Ammon's horn (tissue), 1 donor: ENCODE results near the gene BTBD9.

ENCODE experiments used
- DNase-seq: peaks from one replicate; pipeline ENCODE4 v3.0.0-alpha.2; 2016; ENCODE audit warnings: low spot score

The BTBD9 gene

DNA sequence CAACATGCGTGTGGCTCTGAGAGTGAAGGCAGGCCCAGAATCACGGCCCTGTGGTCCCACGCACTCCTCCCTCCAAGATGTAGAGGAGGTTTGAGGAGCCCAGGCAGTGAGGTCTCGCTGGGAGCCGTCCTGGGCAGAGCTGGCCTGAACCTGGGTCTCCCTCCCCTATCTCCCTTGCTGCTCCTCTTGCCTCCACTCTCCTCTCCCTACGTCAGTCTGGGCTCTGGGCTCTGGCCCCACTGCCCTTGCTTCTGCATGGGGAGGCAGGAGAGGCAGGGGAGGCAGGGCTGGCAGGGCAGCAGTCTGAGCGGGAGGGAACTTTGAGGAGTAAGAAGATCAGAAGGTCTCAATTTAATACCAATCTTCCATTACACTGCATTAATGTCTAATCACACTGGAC, 445.1 kb downstream of the BTBD9 start:
- DNase-seq, result no peak

DNA sequence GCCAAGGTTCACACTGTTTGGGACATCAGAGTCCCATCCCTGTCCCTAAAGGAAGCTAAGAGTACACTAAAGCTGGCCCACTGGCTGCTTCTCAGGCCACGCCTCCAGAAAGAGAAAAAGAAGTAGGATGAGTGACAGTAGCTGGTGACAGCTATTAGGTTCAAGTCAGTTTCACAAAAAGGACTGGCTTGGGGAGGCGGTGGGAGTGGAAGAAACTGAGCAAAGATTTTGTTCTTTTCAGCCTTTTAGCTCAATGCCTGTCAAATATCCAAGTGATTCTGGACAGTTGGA, 445.5 kb downstream of the BTBD9 start:
- DNase-seq, result no peak

DNA sequence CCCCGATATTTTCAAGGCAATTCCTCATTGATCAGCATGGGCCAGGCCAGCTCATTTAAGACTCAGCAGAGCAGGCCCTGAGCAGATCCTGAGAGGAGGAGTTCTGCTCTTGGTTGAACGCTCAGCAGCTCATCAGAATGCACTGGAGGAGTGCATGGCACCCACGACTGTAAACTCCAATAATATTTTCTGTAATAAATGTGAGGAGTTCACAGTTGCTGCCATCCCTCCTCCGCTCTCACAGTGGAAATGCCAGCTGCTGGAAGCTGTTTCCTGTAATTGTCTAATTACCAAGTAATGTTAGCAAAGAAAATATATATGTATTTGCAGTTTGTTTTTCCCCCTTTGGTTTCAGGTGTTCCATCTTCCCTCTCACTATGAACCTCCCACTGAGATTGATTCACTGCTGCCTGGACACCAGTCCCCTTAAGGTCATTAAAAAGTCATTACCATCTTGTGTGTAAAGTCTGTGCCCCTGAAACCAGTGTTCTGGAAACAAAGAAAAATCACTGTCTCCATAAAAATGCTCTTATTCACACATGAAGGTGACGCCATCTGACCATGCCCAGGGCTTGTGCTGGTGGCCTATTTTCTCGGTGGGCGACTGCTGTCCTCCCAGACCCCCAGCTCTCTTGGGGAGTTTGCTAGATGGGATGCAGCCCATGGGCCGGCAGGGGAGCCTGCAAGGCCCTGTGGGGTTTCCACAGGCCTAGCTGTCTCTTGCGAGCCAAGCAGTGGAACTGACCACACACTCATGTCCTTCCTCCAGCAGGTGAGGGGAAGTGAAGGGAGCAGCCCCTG, 446.0 kb downstream of the BTBD9 start:
- peak; percentile 59 for DNase-seq

DNA sequence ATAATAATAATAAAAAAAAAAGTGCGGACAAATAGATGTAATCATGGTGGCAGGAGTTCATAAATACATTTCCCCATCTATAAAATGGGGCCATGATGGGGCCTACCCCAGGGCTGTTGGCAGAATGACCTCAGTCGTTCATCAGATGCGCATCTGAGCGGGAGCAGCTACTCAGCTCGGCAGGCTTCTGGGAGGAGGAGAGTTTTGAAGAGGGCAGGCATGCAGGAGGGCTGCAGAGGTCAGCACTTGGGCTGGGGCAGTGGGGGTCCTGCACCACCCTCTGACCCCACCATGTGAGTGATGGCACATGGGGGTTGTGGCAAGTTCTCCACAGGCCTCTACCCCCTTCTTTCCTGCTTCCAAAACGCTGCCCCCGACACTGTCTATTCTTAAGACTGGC, 446.7 kb downstream of the BTBD9 start:
- no peak for DNase-seq

DNA sequence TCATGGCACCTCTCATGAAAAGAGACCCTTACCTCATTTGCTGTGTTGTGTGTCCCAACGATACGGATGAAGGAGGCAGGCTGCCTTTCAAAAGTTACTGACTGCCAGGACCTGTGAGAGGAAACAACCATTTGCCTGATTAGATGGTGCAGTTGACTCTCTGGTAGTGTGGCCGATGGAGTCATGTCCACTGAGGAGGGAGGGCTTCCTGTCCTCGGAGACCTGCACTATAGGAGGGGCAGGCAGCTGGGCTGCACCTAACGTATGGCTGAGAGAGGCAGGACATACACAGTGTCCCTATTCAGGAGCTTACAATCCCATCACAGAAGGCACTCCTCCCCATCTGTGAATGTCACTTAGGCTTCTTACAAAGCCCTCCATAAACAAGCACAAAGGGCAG, 447.2 kb downstream of the BTBD9 start:
- DNase-seq, result no peak

DNA sequence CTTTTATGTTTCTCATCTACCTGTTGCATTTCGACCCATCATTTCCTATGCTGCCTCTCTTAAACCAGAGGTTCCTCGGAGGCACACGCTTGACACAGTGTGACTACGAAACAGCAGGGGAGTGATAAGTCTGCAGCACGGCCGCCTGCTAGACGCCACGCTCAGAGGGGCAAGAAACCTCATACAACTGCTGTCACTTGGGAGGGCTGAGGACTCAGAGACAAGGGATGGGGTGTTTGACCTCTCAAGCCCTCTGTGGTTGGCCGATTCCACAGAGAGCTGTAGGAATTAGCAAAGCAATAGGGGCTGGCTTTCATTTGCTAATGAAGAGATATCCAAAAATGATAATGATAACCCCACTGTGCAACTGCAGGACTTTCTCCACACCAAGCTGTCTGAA, 447.7 kb downstream of the BTBD9 start:
- no peak for DNase-seq

DNA sequence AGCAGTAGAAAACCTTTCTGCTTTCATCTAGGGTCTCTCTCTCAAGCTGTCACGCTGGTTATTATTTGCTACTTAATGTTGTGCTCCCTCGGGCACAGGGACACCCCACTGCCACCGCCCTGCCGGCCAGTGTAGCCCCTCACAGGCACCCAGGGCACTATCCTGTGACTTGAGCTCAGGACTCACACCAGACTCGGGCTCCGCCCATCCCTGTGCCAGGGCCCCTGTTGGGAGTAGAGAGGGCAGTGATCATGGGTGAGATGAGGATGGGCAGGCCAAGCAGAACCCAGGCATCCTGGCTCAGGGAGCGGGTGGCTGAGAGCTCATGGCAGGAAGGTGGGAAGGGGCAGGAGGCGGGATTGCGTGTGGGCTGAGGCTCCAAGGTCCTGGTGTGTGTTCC, 448.3 kb downstream of the BTBD9 start:
- no peak for DNase-seq

DNA sequence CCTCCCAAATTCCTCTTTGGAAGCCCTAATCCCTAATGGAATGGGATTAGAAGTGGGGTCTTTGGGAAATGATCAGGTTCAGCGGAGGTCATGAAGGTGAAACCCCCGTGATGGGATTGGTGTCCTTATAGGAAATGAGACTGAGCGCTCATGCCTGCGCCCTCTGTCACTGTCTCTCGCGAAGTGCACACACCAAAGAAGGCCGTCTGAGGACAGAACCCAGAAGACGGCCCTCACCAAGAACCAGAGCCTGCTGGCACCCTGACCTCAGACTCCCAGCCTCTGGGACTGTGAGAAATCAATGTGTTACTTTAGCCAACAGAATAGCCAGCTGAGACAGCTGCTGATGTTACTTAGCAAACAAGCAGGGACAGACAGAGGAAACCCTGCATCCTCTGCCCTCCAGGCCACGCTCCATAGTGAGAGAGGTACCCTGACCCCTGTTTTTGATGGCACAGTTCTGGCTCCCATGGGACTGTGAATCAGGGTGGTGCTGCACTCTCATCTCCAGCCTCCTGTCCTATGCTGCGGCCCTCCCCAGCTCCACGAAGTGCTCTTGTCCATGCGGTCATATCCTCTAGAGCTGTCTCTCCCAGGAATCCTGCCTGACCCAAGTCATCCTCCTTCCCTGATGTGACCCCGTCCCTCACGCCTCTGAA, 450.9 kb downstream of the BTBD9 start:
- DNase-seq, result no peak

DNA sequence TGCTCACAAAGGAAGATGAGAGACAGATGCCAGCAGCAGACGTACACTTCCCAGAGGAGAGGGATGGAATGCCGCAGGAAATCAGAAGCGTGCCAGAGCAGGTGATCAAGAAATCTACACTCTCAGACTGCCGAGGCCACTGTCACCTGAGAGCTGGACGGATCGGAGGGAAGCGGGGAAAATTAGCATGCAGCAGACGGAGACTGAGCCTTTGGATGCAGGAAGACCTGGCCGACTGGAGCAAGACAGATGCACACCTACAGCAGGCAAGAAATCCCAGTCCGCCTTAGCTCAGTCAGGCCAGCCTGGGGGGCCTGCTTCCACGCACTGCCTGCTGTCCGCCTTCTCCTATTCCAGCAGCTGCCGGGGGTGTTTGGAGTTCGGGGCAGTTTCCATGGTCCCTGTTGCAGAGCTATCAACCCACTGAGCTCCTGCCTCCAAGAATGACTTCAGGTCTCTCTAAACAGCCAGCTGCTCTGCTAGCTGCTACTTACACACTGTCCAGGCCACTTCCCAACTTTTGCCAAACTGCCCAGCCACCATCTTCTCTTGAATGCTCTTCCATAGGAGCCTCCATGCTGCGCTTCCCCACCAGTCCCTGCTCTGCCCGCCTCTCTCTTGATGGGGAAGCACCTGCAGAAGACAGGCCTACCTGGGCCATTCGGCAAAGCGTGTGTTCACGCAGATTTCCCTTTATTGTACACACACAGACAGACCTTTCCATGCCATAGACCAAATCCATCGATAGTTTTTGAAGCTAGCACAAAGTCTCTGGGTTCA, 451.7 kb downstream of the BTBD9 start:
- DNase-seq, result no peak

DNA sequence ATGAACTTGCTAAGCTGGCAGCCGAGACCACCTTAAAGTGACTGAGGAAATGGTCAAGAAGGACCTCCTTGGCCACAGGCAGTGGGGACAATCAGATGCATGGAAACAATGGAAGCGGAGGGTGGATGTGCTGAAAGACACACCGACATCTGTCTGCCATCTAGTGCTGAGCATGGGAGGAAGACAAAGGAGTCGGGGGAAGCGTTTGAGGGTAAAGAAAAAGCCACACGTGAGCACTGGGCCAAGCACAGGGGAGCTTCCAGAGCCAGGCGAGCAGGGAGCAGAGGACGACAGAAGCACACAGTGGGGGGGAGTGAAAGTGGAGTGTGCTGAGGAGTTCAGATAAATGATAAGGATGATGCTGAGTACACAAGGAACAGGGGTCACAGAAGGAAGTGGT, 452.4 kb downstream of the BTBD9 start:
- DNase-seq, result peak; percentile 57

DNA sequence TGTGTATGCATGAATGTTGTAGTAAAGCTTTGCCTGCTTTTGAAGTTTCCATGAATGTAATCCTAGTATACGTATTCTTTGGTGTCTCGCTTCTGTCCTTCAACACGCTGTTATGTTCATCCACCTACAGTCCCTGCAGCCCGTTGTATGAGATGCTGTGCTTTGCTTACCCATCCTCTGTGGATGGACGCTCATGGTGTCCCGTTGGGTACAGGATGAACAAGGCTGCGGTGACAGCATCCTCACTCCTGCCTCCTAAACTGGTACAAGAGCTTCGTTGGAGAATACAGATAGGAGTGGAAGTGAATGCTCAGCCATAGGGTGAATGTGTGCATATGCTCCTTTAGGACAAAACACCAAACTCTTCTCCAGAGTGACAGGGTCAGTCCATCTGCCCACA, 454.0 kb downstream of the BTBD9 start:
- no peak for DNase-seq

DNA sequence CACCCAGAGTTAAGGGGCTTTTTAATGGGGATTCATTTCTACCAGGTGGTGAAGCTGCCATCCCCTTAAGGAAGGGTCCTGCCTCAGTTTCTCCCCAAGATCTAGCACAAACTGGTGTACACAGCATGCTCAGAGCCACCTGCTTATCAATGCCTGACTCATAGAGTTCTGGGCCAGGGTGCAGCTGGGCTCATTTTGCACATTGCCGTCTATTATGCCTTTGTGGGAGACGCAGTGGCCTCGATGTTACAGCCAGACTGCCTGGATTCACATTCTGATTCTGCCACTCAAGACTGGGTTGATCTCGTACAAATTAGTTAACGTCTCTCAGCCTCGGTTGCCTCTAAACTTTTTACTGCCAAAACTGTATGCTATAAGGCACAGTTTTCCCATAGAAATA, 454.5 kb downstream of the BTBD9 start:
- peak; percentile 74 for DNase-seq

DNA sequence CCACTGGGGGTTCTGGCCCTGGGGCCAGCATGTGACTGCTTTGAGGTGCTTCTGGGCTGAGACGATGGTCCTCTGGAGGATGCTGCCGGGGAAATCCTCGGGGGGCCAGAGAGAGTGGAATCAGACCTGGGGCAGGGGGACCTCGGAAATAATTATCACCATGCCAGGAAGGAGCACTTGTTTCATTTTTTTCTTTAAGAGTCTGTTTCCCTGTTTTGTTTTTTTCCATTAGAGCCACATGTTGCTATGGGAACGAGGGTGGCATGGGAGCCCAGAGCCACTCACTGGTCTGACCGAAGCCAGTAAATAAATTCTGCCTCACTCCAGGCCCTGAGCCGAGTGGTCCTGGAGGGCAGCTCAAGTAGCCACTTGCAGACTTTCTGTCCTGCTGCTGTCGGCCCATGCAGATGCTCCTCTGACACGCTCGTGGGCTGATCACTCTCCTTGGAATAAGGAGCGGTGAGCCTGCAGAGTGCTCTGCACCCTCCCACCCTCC, 455.1 kb downstream of the BTBD9 start:
- DNase-seq, result peak; percentile 74

DNA sequence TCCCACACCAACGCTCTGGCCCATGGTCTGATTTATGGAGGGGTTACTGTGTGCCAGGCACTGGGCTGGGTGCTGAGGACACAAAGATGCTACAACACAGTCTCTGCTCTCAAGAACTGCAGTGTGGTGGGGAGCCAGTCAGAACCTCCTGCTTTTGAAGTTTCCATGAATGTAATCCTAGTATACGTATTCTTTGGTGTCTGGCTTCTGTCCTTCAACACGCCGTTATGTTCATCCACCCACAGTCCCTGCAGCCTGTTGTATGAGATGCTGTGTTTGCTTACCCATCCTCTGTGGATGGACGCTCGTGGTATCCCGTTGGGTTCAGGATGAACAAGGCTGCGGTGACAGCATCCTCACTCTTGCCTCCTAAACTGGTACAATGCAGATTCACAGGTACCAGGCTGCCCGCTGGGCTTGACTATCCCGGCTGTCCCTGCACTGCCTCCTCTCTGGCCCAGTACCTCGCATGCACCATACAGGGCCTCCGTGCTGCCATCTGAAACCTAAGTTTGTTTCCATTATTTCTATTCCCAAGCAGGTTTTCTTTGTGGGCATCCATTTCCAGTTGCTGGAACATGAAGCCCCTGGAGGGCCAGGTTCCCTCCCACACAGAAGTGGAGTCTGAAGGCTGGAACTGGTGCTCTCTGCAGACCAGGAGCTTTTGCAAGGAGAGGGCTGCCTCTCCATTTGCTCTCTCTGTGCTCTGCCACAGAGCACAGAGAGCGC, 455.7 kb downstream of the BTBD9 start:
- DNase-seq, result no peak

DNA sequence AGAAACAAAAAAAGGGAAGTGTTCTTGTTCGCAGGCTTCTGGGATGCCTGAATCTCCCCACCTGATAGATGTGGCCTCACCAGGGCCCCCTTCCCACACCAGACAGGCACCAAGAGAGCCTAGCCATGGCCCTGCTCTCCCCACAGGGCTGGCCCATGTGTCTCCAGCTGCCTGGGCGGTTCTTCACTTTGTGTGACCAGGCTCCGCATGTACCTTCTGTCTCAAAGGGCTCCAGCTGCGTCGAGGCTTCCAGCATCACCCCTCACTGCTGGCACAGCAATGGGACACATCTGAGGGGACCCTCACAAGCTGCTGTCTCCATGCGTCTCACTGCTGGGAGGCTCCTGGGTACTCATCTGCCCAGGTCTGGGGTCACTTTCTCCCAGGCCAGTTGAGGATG, 457.3 kb downstream of the BTBD9 start:
- DNase-seq, result no peak

DNA sequence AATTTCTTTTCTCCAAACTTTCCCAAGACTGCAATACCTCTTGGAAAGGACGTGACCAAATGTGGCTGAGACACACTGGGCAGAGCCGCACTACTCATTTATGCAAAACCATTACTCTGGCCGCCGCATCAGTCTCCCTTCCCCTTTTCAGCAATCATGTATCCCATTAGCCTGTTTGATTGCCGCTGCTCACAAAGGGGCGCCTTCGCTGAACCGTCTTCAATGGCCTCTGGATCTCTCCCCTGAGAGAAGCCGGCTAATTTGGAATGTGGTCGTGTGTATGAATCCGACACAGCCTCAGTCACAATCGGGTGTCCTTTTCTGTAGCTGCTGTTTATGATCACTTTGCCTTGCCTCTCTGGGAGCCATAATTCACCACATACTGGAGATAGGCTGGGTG, 459.1 kb downstream of the BTBD9 start:
- no peak for DNase-seq

DNA sequence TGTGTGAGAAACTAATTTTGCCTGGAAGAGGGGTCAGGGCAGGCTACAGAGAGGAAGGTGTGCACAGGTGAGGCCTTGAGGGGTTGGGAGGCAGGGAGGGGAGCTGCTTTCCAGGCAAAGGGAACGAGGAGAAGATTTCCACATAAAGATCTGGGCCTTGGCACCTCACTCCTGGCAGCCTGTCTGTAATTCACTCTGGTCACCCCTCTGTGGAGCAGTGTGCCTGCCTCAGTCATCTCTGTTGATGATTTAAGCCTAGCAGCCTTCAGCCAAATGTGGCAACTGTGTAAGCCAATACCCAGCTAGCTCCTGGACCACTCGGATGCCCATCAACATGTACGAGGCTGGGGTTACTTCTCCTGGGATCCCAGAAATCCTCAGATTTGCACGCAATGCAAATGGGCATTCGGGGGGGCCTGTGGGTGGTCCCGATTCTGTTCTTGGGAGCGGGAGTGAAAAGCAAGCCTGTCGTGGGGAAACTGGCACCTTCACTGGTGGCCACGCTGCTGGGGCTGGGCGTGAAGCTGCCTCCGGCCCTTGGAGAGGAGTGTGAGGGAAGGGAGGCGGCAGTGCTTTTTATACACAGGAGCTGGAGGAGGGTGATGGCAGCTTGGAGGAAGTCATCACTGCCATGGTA, 459.8 kb downstream of the BTBD9 start:
- no peak for DNase-seq

DNA sequence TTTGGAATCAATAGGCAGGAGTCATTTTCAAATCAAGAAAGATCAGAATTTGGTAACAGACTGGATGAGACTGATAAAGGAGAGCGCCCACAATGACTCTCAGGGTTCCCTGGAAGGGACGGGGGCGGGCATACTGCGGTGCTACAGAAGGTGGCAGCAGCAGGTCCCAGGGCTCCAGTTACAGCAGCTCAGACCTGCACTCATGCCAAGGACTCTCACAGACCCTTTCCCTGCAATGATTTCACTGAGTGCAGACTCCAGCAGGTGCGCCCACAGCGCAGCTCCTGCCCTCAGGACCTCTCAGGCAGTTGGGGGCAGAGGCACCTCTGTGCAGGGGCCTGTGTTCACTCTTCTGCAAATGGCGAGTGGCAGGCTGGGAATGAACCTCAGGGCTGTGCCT, 460.4 kb downstream of the BTBD9 start:
- peak; percentile 35 for DNase-seq

DNA sequence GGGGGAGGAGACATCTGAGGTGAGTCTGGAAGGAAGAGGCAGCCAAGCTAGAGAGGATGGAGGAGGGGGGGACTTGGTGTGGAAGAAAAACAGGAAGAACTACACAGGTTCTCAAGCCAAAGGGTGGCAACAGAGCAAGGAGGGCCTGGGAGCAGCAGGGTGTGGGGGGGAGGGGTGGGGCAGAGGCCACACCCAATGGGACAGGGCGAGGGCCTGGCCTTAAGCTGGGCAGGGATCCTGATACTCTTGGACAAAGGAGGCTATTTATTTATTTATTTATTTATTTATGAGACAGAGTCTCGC, 461.2 kb downstream of the BTBD9 start:
- no peak for DNase-seq

DNA sequence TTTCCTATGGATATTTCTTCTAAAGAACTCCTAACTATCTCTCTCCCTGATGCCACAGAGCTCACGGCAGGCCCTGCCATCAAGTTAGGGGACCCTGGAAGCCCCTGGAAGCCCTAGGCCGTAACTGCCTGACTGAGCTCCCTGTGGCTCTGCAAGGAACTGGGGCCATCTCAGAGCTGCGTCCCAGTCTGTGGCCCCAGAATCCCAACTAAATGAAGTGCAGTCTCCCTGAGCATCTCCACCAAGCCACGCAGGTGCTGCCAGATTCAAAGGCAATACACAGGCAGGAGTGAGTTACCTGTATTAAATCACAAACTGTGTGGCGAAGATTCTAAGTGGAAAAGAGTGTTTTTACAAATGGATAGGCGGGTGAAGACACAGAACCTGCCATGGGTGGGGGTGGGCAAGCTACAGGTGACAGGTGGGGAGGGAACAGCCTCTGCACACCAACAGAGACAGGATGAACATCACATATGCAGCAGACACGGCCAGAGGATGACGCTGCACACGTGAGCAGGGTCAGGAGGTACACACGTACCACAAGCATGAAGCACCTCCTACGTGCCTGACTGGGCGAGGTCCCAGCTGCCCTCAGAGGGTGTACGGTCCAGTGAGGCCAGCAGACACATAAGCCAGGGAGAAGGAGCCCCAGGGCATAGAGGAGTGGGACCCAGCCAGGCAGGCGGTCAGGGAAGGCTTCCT, 461.7 kb downstream of the BTBD9 start:
- DNase-seq, result no peak
